Vagina (tissue), 2 donors: ENCODE measurements around the gene COTL1.

ENCODE experiments used
- POLR2A ChIP-seq, 2 donors: fragments of 450-650 bp; IDR thresholded peaks; one replicate each; pipeline ENCODE4 v1.6.1; 2017; ENCODE audit warnings: antibody characterized with exemption in 2 of 2, mild to moderate bottlenecking in 2 of 2, moderate library complexity in 2 of 2
- POLR2AphosphoS5 ChIP-seq, 2 donors: sonication (generic); formaldehyde crosslinking; IDR thresholded peaks; one replicate each; pipeline ENCODE4 v1.9.0; 2017; ENCODE audit warnings: antibody characterized with exemption in 2 of 2, mild to moderate bottlenecking in 2 of 2, low read depth in 1 of 2; ENCODE audit not compliant: insufficient read depth in 1 of 2
- TF ChIP-seq, protein P1 (sequence below), 3 experiments: fragments of 450-650 bp in 2 of 3; fragments of 200-600 bp in 1 of 3; sonication (generic) in 1 of 3; IDR thresholded peaks; one replicate each; pipeline ENCODE4 v1.5.1; 2017 to 2019; ENCODE audit warnings: antibody characterized with exemption in 3 of 3, mild to moderate bottlenecking in 2 of 3, moderate library complexity in 2 of 3

DNA sequence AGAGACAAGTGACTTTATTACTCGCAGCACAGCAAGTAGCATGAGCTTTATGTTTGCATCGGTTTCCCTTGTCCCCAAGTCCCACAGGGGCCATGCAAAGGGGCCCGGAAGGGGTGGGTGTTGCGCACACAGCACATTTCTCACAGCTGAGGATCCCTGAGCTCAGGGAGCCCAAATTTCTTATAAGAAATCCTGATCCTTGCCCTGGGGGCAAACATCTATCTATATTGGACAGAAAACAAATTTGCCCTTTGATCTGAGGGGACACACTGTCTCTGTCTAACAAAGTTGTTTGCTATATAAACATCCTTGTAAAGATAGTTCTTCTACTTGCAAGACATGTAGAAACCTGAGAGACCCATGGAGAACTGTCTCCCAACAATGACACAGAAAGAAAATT, 77.7 kb downstream of the COTL1 start:
- TF ChIP-seq, protein P1, sequence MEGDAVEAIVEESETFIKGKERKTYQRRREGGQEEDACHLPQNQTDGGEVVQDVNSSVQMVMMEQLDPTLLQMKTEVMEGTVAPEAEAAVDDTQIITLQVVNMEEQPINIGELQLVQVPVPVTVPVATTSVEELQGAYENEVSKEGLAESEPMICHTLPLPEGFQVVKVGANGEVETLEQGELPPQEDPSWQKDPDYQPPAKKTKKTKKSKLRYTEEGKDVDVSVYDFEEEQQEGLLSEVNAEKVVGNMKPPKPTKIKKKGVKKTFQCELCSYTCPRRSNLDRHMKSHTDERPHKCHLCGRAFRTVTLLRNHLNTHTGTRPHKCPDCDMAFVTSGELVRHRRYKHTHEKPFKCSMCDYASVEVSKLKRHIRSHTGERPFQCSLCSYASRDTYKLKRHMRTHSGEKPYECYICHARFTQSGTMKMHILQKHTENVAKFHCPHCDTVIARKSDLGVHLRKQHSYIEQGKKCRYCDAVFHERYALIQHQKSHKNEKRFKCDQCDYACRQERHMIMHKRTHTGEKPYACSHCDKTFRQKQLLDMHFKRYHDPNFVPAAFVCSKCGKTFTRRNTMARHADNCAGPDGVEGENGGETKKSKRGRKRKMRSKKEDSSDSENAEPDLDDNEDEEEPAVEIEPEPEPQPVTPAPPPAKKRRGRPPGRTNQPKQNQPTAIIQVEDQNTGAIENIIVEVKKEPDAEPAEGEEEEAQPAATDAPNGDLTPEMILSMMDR (IDR thresholded peaks at IDR 0.05): no peak
- TF ChIP-seq POLR2A (IDR thresholded peaks at IDR 0.05) (no peak), POLR2AphosphoS5 (IDR thresholded peaks at IDR 0.05; ENCODE audit: insufficient read depth in 1 of 2, low read depth in 1 of 2) (no peak)
